HG02885 (cell line): ENCODE data around the gene STRN.
"Not testable (repeated sequence)": the region's sequence is repeated elsewhere in the genome, so short reads cannot be mapped to it uniquely, and the experiment has no call there.

Experiments
- ATAC-seq: cut with Tn5 transposase; IDR thresholded peaks from one replicate; pipeline ENCODE4 v1.9.1; 2021; ENCODE audit warnings: mild to moderate bottlenecking; ENCODE audit not compliant: unreplicated experiment, poor library complexity

The STRN gene

GRCh38 chr2:36918307-36918706 lies 48.0 kb downstream of the STRN start:
- ATAC-seq, result no peak

GRCh38 chr2:36915627-36916026 lies 50.7 kb downstream of the STRN start:
- ATAC-seq, result no peak

- ATAC-seq, result no peak
Observed at GRCh38 chr2:36912695-36913094, 53.6 kb downstream of the STRN start.

GRCh38 chr2:36911012-36911411 lies 55.3 kb downstream of the STRN start:
- no peak for ATAC-seq

- ATAC-seq, result no peak
Observed at GRCh38 chr2:36906277-36906676, 60.1 kb downstream of the STRN start.

- ATAC-seq, result no peak
Observed at GRCh38 chr2:36904636-36905035, 61.7 kb downstream of the STRN start.

- no peak for ATAC-seq
Observed at GRCh38 chr2:36902385-36903120, 63.8 kb downstream of the STRN start.

GRCh38 chr2:36892805-36893204 lies 73.5 kb downstream of the STRN start:
- no peak for ATAC-seq

- ATAC-seq, result no peak
Observed at GRCh38 chr2:36889795-36890194, 76.5 kb downstream of the STRN start.

- ATAC-seq, result not testable (repeated sequence)
Observed at GRCh38 chr2:36887095-36887494, 79.2 kb downstream of the STRN start.

GRCh38 chr2:36886664-36887063 lies 79.7 kb downstream of the STRN start:
- ATAC-seq, result no peak

- ATAC-seq, result no peak
Observed at GRCh38 chr2:36885605-36886004, 80.7 kb downstream of the STRN start.

- no peak for ATAC-seq
Observed at GRCh38 chr2:36882532-36882931, 83.8 kb downstream of the STRN start.

- ATAC-seq, result no peak
Observed at GRCh38 chr2:36881816-36882215, 84.5 kb downstream of the STRN start.

GRCh38 chr2:36878429-36878828 lies 87.9 kb downstream of the STRN start:
- no peak for ATAC-seq

GRCh38 chr2:36871068-36871707 lies 95.1 kb downstream of the STRN start:
- no peak for ATAC-seq

- no peak for ATAC-seq
Observed at GRCh38 chr2:36869606-36870005, 96.7 kb downstream of the STRN start.

GRCh38 chr2:36861896-36862295 lies 104.4 kb downstream of the STRN start:
- no peak for ATAC-seq

- ATAC-seq, result no peak
Observed at GRCh38 chr2:36859366-36859792, 107.0 kb downstream of the STRN start.

GRCh38 chr2:36858551-36859365 lies 107.6 kb downstream of the STRN start:
- no peak for ATAC-seq

- no peak for ATAC-seq
Observed at GRCh38 chr2:36857713-36858112, 108.6 kb downstream of the STRN start.
